CD4-positive, alpha-beta memory T cell (primary cell): Measurements from ENCODE around the gene MINDY4B. TPM values are rescaled to one million over a fixed set of nuclear protein-coding genes. Genes with fewer than 3 reads are reported as not detected.

Experiments used
- CTCF ChIA-PET: fragments of 350-600 bp; sonication (Branson Sonifier 250); formaldehyde crosslinking; loops from one replicate; lab custom pipeline; 2021; ENCODE audit warnings: inconsistent platforms; ENCODE audit not compliant: partially characterized antibody; lab: Charles Lee
- POLR2A ChIA-PET: fragments of 350-600 bp; sonication (Branson Sonifier 250); formaldehyde crosslinking; loops from one replicate; lab custom pipeline; 2021; ENCODE audit not compliant: partially characterized antibody; lab: Charles Lee
- DNase-seq, 5 donors: peaks; one replicate each; pipeline versions ENCODE4 v3.0.0 to v3.0.0-alpha.2; 2020 to 2022; ENCODE audit warnings: mixed read lengths in 1 of 5
- H3K27ac ChIP-seq: one replicate; pipeline ENCODE4 v1.7.0; 2013; ENCODE audit warnings: low read depth, low read length
- H3K27me3 ChIP-seq: 2 replicates; pipeline ENCODE4 v1.7.0; 2013; ENCODE audit warnings: mild to moderate bottlenecking, low read length, moderate library complexity; ENCODE audit not compliant: insufficient read depth
- H3K36me3 ChIP-seq: 2 replicates; pipeline ENCODE4 v1.7.0; 2013; ENCODE audit warnings: mild to moderate bottlenecking, low read length, moderate library complexity; ENCODE audit not compliant: insufficient read depth
- H3K4me1 ChIP-seq: 2 replicates; pipeline ENCODE4 v1.7.0; 2013; ENCODE audit warnings: mild to moderate bottlenecking, low read length, moderate library complexity; ENCODE audit not compliant: insufficient read depth
- H3K4me3 ChIP-seq, 2 donors: one replicate each; pipeline ENCODE4 v1.7.0; 2013; ENCODE audit warnings: low read length in 2 of 2, mild to moderate bottlenecking in 1 of 2
- H3K9me3 ChIP-seq, 2 donors: one replicate each; pipeline ENCODE4 v1.7.0; 2013; ENCODE audit warnings: low read length in 2 of 2, control low read depth in 1 of 2; ENCODE audit not compliant: control insufficient read depth in 1 of 2
- H3K27ac Mint-ChIP-seq, 7 donors: one replicate each; pipeline ENCODE4 v1.8.0; 2020 to 2021; ENCODE audit warnings: mixed read lengths in 7 of 7, mild to moderate bottlenecking in 6 of 7, inconsistent platforms in 3 of 7, moderate library complexity in 3 of 7
- H3K27me3 Mint-ChIP-seq, 2 donors: one replicate each; pipeline ENCODE4 v1.8.0; 2020 to 2021; ENCODE audit warnings: mixed read lengths in 2 of 2
- H3K36me3 Mint-ChIP-seq, 2 donors: one replicate each; pipeline ENCODE4 v1.8.0; 2020 to 2021; ENCODE audit warnings: mixed read lengths in 2 of 2, inconsistent platforms in 1 of 2, mild to moderate bottlenecking in 1 of 2
- H3K4me1 Mint-ChIP-seq, 4 donors: one replicate each; pipeline ENCODE4 v1.8.0; 2020 to 2021; ENCODE audit warnings: mixed read lengths in 4 of 4, mild to moderate bottlenecking in 1 of 4
- H3K4me3 Mint-ChIP-seq, 8 donors: one replicate each; pipeline ENCODE4 v1.8.0; 2020 to 2021; ENCODE audit warnings: mixed read lengths in 8 of 8, mild to moderate bottlenecking in 7 of 8, moderate library complexity in 6 of 8, inconsistent platforms in 3 of 8
- H3K9me3 Mint-ChIP-seq, 8 donors: one replicate each; pipeline ENCODE4 v1.8.0; 2020 to 2021; ENCODE audit warnings: mixed read lengths in 8 of 8, mild to moderate bottlenecking in 5 of 8, inconsistent platforms in 3 of 8, moderate library complexity in 1 of 8
- intact Hi-C: fragments of 100-400 bp; cut with micrococcal nuclease; formaldehyde crosslinking; loops from one replicate; pipeline ENCODE4 v1.15.1; 2023
- polyA plus RNA-seq, 2 donors: library from polyadenylated mRNA; unstranded; fragments of 300-500 nt; fragmentation: Illumina TruSeq; gene quantifications; one replicate each; pipeline ENCODE4 v1.2.3, GENCODE V29; 2021
- total RNA-seq, 2 experiments: library from RNA; stranded (reverse); gene quantifications; one replicate each; pipeline ENCODE4 v1.2.3, GENCODE V29; 2021

MINDY4B gene
- total and polyA plus RNA-seq, 4 experiments from 2014 or later: not detected

DNA sequence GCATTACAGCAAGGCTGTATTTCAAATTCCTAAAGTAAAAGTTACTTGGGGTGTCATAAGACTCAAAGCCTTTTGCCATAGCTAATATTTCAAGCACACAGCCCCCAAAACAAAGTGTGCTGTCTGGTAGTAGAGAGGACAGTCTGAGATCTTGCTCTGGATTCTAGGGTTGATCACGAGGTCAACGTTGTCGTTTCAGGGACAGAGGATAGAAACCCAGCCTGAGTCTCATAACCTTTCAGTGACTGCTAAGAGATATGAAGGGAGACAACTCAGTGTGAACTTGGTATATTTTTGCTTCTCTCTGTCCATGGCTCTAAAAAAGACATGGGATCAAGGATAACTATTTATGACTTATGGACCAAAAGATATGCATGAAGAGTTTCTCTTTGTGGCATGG lies 25.6 kb upstream of the MINDY4B start:
- no peak overlapping the region for H3K4me3 Mint-ChIP-seq
- H3K36me3 Mint-ChIP-seq: no peaks in the 10 kb centered on the region
- DNase-seq: no peak
- POLR2A ChIA-PET: no interaction called here
- peaks cover 0 to 2% (median 0%) of the 10 kb centered on the region in 8 donors for H3K9me3 Mint-ChIP-seq
- peaks cover 10 to 11% of the 10 kb centered on the region in 2 donors for H3K27me3 Mint-ChIP-seq
- intact Hi-C loops: no loop called here
- Histone ChIP-seq H3K27ac (no peak overlapping the region), H3K4me3 (no peak overlapping the region), H3K9me3 (no peaks in the 10 kb centered on the region), H3K27me3 (peaks cover 9% of the 10 kb centered on the region), H3K36me3 (no peaks in the 10 kb centered on the region), H3K4me1 (peaks cover 2% of the 10 kb centered on the region)
- H3K4me1 Mint-ChIP-seq: peaks cover 0 to 3% (median 1%) of the 10 kb centered on the region in 4 donors
- H3K27ac Mint-ChIP-seq: no peak overlapping the region
- CTCF ChIA-PET: no interaction called here

DNA sequence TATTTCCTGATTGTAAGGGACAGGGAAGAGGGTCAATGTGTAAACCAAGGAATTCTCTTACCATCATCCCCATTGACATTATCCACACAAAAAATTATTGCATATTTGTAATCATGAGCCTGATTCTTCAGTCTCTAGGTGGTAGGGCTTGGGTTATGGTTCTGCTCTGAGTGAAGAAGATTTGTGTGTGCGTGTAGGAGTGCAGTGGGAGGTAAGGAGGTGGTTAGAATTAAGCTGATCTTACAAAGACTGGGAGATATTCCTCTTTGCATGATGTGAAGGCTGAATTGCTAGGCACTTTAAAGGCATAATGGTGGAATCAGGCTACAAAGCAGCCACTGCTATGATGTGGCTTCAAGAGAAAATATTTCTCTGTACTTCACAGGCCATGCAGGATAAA lies 23.0 kb upstream of the MINDY4B start:
- no peaks in the 10 kb centered on the region for H3K36me3 Mint-ChIP-seq
- no peak overlapping the region for H3K27ac Mint-ChIP-seq
- no peak overlapping the region for H3K27ac ChIP-seq
- H3K36me3 ChIP-seq: no peaks in the 10 kb centered on the region
- H3K4me1 ChIP-seq: peaks cover 3% of the 10 kb centered on the region
- peaks cover 12% of the 10 kb centered on the region in 2 donors for H3K27me3 Mint-ChIP-seq
- H3K4me3 ChIP-seq: no peak overlapping the region
- ChIA-PET CTCF (no interaction called here), POLR2A (no interaction called here)
- no peak for DNase-seq
- H3K9me3 Mint-ChIP-seq: peaks cover 0 to 2% (median 0%) of the 10 kb centered on the region in 8 donors
- H3K9me3 ChIP-seq: no peaks in the 10 kb centered on the region
- peaks cover 10% of the 10 kb centered on the region for H3K27me3 ChIP-seq
- H3K4me1 Mint-ChIP-seq: peaks cover 3 to 8% (median 6%) of the 10 kb centered on the region in 4 donors
- intact Hi-C loops: loop anchor here (5.0 kb wide), 2 partner anchors 159 to 354 kb away; partner anchors contain the start of gene MED12L
- peak overlapping the region in 1 of 8 donors; percentile 3 for H3K4me3 Mint-ChIP-seq

GRCh38 chr3:150926328-150926727 lies 21.1 kb upstream of the MINDY4B start:
- Histone ChIP-seq H3K9me3 (no peaks in the 10 kb centered on the region), H3K27me3 (peaks cover 10% of the 10 kb centered on the region), H3K36me3 (no peaks in the 10 kb centered on the region), H3K4me1 (peaks cover 3% of the 10 kb centered on the region), H3K27ac (no peak overlapping the region), H3K4me3 (no peak overlapping the region)
- no peaks in the 10 kb centered on the region for H3K36me3 Mint-ChIP-seq
- POLR2A ChIA-PET: no interaction called here
- intact Hi-C loops: loop anchor here (5.0 kb wide), 2 partner anchors 161 to 356 kb away; partner anchors contain the start of gene MED12L
- CTCF ChIA-PET: interaction anchor here (0.7 to 1.2 kb wide), 2 partner anchors 12 to 168 kb away, joined by 3 read pairs; no protein-coding TSS in a partner anchor
- peaks cover 8 to 13% of the 10 kb centered on the region in 2 donors for H3K27me3 Mint-ChIP-seq
- no peak overlapping the region for H3K27ac Mint-ChIP-seq
- H3K4me1 Mint-ChIP-seq: peaks cover 3 to 8% (median 6%) of the 10 kb centered on the region in 4 donors
- DNase-seq: no peak
- no peak overlapping the region for H3K4me3 Mint-ChIP-seq
- H3K9me3 Mint-ChIP-seq: peaks cover 0 to 2% (median 0%) of the 10 kb centered on the region in 8 donors

GRCh38 chr3:150925751-150926201 lies 20.5 kb upstream of the MINDY4B start:
- intact Hi-C loops: loop anchor here (5.0 kb wide), 2 partner anchors 162 to 357 kb away; partner anchors contain the start of gene MED12L

GRCh38 chr3:150922611-150923010 lies 17.4 kb upstream of the MINDY4B start:
- Mint-ChIP-seq H3K9me3 (no peaks in the 10 kb centered on the region), H3K4me3 (no peak overlapping the region), H3K36me3 (no peaks in the 10 kb centered on the region), H3K4me1 (peaks cover 3 to 8% (median 6%) of the 10 kb centered on the region in 4 donors), H3K27me3 (peaks cover 13% of the 10 kb centered on the region in 2 donors), H3K27ac (no peak overlapping the region)
- Histone ChIP-seq H3K9me3 (no peaks in the 10 kb centered on the region), H3K27ac (no peak overlapping the region), H3K36me3 (no peaks in the 10 kb centered on the region), H3K4me3 (no peak overlapping the region), H3K27me3 (peaks cover 7% of the 10 kb centered on the region), H3K4me1 (peaks cover 3% of the 10 kb centered on the region)
- ChIA-PET CTCF (no interaction called here), POLR2A (no interaction called here)
- DNase-seq: no peak
- intact Hi-C loops: no loop called here

More at GRCh38 chr3:150925751-150926201, 20.5 kb upstream of the MINDY4B start:
- Histone ChIP-seq H3K4me1 (peaks cover 3% of the 10 kb centered on the region), H3K27me3 (peaks cover 8% of the 10 kb centered on the region), H3K36me3 (no peaks in the 10 kb centered on the region), H3K27ac (no peak overlapping the region), H3K9me3 (no peaks in the 10 kb centered on the region), H3K4me3 (no peak overlapping the region)
- H3K4me3 Mint-ChIP-seq: peak overlapping the region in 7 of 8 donors; percentile 48 to 68 (median 59)
- ChIA-PET POLR2A (no interaction called here), CTCF (interaction anchor here (0.7 to 1.5 kb wide), 4 partner anchors 12 to 227 kb away, joined by 3 to 4 read pairs (median 3); no protein-coding TSS in a partner anchor)
- peak in 4 of 5 donors; percentile 28 to 37 (median 31) for DNase-seq
- H3K9me3 Mint-ChIP-seq: peaks cover 0 to 2% (median 0%) of the 10 kb centered on the region in 8 donors
- no peak overlapping the region for H3K27ac Mint-ChIP-seq
- peaks cover 3 to 8% (median 6%) of the 10 kb centered on the region in 4 donors for H3K4me1 Mint-ChIP-seq
- no peaks in the 10 kb centered on the region for H3K36me3 Mint-ChIP-seq
- peaks cover 8 to 13% of the 10 kb centered on the region in 2 donors for H3K27me3 Mint-ChIP-seq

DNA sequence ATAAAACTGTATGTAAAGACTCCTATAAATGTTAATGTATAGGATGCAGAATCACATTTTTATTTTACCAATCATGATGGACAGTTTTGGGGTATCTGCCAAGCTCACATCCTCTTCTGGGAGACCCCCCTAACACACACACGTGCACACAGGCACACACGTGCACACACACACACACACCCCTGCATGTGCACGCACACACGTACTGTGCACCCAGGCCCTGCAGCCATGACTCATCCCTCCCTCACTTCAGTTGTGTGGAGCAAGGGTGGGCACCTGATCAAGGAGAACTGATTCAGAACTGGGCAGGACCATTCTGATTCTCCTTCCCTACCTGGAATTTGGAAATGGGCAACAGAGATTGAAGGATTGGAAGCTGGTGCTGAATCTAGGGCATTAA lies 16.0 kb upstream of the MINDY4B start:
- no peak overlapping the region for H3K27ac ChIP-seq
- H3K9me3 ChIP-seq: no peaks in the 10 kb centered on the region
- Mint-ChIP-seq H3K9me3 (no peaks in the 10 kb centered on the region), H3K4me3 (no peak overlapping the region), H3K36me3 (no peaks in the 10 kb centered on the region), H3K4me1 (peaks cover 3 to 8% (median 6%) of the 10 kb centered on the region in 4 donors), H3K27ac (no peak overlapping the region), H3K27me3 (peaks cover 14% of the 10 kb centered on the region in 2 donors)
- peaks cover 5% of the 10 kb centered on the region for H3K27me3 ChIP-seq
- CTCF ChIA-PET: no interaction called here
- intact Hi-C loops: no loop called here
- POLR2A ChIA-PET: no interaction called here
- no peak overlapping the region for H3K4me3 ChIP-seq
- no peaks in the 10 kb centered on the region for H3K36me3 ChIP-seq
- no peak for DNase-seq
- H3K4me1 ChIP-seq: peaks cover 3% of the 10 kb centered on the region

DNA sequence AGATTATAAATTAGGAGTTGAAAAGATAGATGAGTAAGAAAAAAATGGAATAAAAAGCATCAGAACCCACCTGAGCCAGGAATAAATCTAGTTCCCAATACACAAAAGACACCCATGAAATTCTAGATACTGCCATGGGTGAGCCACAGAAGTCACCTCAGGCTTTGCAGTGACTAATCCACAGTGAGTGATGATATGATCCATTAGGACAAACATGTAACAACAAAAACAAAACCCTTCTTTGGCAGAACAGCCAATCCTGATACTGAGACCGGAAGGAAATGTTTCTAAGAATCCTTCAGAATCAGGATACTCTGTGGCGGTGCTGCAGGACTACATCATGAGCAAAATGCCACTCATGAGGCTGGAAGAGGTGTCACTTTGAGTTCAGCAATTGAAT lies 15.0 kb upstream of the MINDY4B start:
- CTCF ChIA-PET: no interaction called here

More for the DNA sequence above, 15.0 kb upstream of the MINDY4B start:
- POLR2A ChIA-PET: no interaction called here
- Mint-ChIP-seq H3K27me3 (peaks cover 13% of the 10 kb centered on the region in 2 donors), H3K4me3 (no peak overlapping the region), H3K9me3 (no peaks in the 10 kb centered on the region), H3K27ac (no peak overlapping the region), H3K4me1 (peaks cover 0 to under 1% (median 0%) of the 10 kb centered on the region in 4 donors), H3K36me3 (no peaks in the 10 kb centered on the region)
- Histone ChIP-seq H3K4me3 (no peak overlapping the region), H3K27me3 (no peaks in the 10 kb centered on the region), H3K9me3 (no peaks in the 10 kb centered on the region), H3K4me1 (no peaks in the 10 kb centered on the region), H3K27ac (no peak overlapping the region), H3K36me3 (no peaks in the 10 kb centered on the region)
- intact Hi-C loops: no loop called here
- DNase-seq: no peak
